ENCODE data around the gene FBXO40.

FBXO40 gene, protein sequence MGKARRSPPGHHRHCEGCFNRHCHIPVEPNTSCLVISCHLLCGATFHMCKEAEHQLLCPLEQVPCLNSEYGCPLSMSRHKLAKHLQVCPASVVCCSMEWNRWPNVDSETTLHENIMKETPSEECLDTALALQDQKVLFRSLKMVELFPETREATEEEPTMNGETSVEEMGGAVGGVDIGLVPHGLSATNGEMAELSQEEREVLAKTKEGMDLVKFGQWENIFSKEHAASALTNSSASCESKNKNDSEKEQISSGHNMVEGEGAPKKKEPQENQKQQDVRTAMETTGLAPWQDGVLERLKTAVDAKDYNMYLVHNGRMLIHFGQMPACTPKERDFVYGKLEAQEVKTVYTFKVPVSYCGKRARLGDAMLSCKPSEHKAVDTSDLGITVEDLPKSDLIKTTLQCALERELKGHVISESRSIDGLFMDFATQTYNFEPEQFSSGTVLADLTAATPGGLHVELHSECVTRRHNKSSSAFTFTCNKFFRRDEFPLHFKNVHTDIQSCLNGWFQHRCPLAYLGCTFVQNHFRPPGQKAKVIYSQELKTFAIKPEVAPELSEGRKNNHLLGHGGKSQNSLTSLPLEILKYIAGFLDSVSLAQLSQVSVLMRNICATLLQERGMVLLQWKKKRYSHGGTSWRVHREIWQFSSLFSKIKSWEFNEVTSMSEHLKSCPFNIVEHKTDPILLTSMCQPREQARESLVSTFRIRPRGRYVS

DNA sequence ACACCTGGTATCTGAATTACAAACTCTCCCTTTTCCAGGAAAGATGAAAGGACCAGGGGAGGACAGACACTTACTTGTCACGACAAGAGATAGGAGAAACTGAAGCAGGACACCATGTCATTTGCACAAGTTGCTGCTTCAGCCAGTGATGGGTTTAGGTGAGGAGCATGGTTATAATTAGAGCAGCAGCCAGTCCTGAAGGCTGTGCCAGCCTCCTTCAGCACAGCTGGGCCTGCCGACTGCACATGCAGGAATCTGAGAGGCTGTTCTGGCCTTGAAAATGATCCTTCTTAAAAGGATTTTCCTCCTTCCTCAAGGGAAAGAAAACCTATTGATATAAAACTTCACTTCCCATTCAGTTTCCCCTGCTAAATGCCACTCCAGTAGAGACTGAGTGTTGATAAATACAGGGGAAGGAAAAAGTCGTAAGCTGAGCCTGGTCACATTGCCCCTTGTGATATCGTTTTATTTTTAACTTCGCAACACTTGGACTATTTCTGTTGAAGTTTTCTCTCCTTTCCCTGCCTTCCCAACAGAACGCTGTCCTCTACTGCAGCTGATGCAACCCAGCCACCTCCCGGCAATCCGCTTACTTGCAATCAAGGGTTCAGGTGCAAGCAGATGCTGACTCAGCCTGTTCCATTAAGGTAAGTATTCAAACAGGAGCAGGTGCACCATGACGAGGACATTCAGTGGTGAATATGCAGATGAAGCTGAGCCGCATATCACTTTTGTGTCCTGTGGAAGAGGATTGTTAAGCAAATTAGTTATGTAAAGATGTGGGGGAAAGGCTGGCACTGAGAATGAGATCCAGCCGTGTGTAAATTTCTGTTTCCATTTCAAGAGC, at the start of gene FBXO40:
TSS of gene FBXO40 (plus strand) at position 524 of the 847 bp plus-strand sequence. CDS start 27,197 bp downstream, outside the sequence.
- H3K4me3 ChIP-seq (ENCODE audit: low read depth, low read length), result no peak within 1 kb of the TSS
- in situ Hi-C loops (cut with HindIII; ENCODE audit: low sequenced_read_pairs), result no loop called here
- TF ChIP-seq, protein P1, sequence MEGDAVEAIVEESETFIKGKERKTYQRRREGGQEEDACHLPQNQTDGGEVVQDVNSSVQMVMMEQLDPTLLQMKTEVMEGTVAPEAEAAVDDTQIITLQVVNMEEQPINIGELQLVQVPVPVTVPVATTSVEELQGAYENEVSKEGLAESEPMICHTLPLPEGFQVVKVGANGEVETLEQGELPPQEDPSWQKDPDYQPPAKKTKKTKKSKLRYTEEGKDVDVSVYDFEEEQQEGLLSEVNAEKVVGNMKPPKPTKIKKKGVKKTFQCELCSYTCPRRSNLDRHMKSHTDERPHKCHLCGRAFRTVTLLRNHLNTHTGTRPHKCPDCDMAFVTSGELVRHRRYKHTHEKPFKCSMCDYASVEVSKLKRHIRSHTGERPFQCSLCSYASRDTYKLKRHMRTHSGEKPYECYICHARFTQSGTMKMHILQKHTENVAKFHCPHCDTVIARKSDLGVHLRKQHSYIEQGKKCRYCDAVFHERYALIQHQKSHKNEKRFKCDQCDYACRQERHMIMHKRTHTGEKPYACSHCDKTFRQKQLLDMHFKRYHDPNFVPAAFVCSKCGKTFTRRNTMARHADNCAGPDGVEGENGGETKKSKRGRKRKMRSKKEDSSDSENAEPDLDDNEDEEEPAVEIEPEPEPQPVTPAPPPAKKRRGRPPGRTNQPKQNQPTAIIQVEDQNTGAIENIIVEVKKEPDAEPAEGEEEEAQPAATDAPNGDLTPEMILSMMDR (IDR thresholded peaks at IDR 0.05; ENCODE audit: low read depth, low read length), result no peak
- no peak for DNase-seq (ENCODE audit: low read depth, low spot score)

DNA sequence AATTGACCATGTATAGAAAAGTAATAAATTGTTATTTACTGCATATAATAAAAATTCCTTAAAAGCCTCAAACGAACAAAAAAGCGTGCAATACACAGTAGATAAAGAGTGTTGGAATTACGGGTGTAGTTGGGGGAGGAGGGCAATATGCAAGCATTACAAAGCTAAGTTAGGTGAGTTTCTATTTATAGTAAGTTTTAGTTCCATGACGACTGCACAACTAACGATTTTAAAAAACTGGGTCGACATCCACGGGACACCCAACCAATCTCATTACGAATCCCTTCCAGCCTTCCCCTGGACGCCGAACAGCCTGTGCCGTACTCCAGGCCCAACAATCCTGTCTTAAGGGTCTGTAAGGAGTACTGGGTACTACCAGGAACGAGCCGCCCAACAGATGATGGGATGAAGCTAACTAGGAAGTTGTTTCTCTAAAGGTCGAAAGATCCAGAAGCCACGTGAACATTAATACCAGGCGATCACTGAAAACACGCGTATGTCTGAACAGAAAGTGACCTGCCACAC, 48.1 kb upstream of the FBXO40 start:
- TF ChIP-seq, protein P1 (IDR thresholded peaks at IDR 0.05; ENCODE audit: low read depth, low read length), result no peak
- DNase-seq (ENCODE audit: low read depth, low spot score), result peak; percentile 8
- peak overlapping the region; percentile 81 for H3K4me3 ChIP-seq (ENCODE audit: low read depth, low read length)
- in situ Hi-C loops (cut with HindIII; ENCODE audit: low sequenced_read_pairs), result no loop called here

DNA sequence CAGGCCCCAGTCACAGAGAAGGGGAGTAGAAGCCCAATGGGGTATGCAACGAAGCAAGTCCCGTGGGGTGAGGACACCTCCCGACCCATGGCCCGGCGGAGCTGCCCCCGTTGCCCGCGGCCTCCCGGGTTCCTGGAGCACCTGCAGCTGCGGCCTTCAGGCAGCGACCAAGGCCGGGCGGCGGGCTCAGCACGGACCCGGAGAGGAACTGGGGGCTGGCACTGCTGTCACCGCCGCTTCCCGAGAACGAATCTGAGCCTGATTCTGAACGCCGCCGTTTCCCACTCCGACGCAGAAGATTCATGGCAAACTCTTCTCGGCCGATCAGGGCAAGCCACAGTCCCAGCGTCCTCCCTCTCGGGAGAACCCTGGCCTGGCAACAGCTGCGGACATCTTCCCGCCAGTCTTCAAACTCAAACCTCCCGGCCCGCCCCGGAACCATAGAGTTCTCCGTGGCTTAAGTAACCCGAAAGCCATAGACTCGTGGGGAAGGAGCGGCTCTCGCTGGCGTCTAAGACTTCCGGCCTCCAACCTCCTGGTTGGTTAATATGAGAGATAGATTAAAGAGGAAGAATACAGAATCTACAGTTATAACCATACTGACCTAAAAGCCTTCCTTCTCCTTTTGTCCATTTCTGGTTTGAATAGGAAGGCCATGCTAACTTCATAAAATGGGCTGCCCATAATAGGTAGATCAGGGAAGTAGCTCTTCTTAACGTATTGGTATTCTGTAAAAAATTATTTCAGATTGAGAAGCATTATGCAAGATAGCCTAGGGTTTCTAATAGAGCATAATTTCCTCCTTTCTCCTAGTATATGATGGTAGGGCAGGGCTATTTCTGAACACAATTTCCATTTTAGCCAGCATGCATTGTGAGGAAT, 47.4 kb upstream of the FBXO40 start, which contains the start of gene POLQ:
TSS of gene POLQ (minus strand) at position 415 of the 882 bp plus-strand sequence. CDS start at position 304, 111 bp downstream.
- in situ Hi-C loops (cut with HindIII; ENCODE audit: low sequenced_read_pairs), result no loop called here
- DNase-seq (ENCODE audit: low read depth, low spot score), result peak; percentile 97
- peak within 1 kb of the TSS; percentile 81 for H3K4me3 ChIP-seq (ENCODE audit: low read depth, low read length)
- TF ChIP-seq, protein P1 (IDR thresholded peaks at IDR 0.05; ENCODE audit: low read depth, low read length), result no peak

DNA sequence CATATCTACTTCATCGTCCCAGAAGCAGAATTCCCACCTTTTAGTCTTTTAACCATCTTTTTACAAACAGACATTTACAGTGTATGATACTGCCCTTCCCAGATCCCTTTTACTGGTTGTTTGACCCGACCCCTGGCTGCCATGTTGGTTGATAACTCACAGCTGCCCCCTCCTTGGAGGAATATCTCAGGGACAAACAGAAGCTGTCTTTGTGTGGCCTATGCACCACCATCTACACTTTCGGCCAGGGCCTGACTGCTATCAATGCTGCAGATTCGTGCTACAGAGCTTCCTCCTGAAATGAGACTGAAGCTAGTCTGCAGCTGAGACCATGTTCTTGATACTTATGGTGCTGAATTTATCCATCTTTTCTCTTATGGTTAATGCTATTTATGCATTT, 40.8 kb upstream of the FBXO40 start:
- no peak overlapping the region for H3K4me3 ChIP-seq (ENCODE audit: low read depth, low read length)
- TF ChIP-seq, protein P1 (IDR thresholded peaks at IDR 0.05; ENCODE audit: low read depth, low read length), result no peak
- DNase-seq (ENCODE audit: low read depth, low spot score), result no peak
- in situ Hi-C loops (cut with HindIII; ENCODE audit: low sequenced_read_pairs), result no loop called here

DNA sequence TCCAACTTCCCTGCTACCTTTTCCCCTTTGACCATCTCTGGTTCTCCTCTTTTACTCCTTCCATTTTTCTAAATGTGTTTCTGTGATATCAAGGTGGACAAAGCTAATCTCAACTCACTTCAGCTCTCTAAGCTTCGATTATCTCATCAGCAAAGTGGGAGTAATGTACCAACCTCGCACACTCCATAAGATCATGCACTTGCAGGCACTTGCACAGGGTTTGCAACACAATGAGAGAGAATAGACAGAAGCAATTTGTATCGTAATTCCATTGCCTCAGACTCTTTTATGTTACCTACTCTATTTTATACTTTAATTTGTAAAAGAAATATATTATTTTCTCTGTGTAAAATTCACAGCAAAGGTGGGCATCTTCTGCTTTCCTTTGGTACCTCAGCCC, 40.4 kb upstream of the FBXO40 start:
- in situ Hi-C loops (cut with HindIII; ENCODE audit: low sequenced_read_pairs), result no loop called here
- no peak overlapping the region for H3K4me3 ChIP-seq (ENCODE audit: low read depth, low read length)
- DNase-seq (ENCODE audit: low read depth, low spot score), result no peak
- TF ChIP-seq, protein P1 (IDR thresholded peaks at IDR 0.05; ENCODE audit: low read depth, low read length), result no peak
